ENCODE data around the gene BRD9.

DNA sequence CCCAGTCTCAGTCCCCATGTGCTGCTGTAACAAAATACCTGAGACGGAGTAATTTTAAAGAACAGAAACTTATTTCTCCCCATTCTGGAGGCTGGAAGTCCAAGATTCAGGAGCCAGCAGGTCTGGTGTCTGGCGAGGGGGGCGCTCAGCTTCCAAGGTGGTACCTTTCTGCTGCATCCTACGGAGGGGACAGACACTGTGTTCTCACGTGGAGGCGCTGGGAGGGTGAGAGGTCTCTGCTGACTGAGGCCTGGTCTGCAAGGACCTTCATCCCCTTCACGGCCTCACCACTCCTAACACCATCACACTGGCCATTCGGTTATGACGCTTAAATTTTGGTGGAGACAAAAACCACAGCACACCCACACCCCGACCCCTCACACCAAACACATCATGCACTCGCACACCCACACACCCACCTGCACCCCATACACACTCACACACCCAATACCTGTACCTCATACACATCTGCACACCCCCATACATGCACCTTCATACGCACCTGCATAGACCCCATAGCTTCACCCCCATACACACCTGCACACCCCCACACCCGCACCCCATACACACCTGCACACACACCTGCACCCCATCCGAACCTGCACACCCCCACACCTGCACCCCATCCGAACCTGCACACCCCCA lies 32.0 kb downstream of the BRD9 start:
- TF ChIP-seq, protein P1, sequence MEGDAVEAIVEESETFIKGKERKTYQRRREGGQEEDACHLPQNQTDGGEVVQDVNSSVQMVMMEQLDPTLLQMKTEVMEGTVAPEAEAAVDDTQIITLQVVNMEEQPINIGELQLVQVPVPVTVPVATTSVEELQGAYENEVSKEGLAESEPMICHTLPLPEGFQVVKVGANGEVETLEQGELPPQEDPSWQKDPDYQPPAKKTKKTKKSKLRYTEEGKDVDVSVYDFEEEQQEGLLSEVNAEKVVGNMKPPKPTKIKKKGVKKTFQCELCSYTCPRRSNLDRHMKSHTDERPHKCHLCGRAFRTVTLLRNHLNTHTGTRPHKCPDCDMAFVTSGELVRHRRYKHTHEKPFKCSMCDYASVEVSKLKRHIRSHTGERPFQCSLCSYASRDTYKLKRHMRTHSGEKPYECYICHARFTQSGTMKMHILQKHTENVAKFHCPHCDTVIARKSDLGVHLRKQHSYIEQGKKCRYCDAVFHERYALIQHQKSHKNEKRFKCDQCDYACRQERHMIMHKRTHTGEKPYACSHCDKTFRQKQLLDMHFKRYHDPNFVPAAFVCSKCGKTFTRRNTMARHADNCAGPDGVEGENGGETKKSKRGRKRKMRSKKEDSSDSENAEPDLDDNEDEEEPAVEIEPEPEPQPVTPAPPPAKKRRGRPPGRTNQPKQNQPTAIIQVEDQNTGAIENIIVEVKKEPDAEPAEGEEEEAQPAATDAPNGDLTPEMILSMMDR (IDR thresholded peaks at IDR 0.05; ENCODE audit: low read depth, low read length): no peak
- TF ChIP-seq EZH2phosphoT487 (IDR thresholded peaks at IDR 0.05; ENCODE audit: low read depth): no peak
